Fibroblast of mammary gland (primary cell): ENCODE measurements around the gene HPCAL1.
A peak's percentile ranks its signal among the peaks of the same experiment; 100 is the strongest.

Source experiments
- DNase-seq: peaks from one replicate; pipeline ENCODE4 v3.0.0-alpha.2; 2010; ENCODE audit warnings: low read depth
- H3K4me3 ChIP-seq: 2 replicates; pipeline ENCODE4 v1.5.1; 2011; ENCODE audit warnings: low read depth, mild to moderate bottlenecking, low read length, moderate library complexity; ENCODE audit not compliant: control insufficient read depth
- TF ChIP-seq, protein P1 (sequence below): conservative IDR thresholded peaks from 2 replicates; pipeline ENCODE4 v1.5.1; 2011; ENCODE audit warnings: low read depth, low read length, inconsistent platforms; ENCODE audit not compliant: control insufficient read depth, insufficient read depth

Gene HPCAL1

GRCh38 chr2:10422732-10423399 is 120.2 kb downstream of the HPCAL1 start:
- TF ChIP-seq, protein P1, sequence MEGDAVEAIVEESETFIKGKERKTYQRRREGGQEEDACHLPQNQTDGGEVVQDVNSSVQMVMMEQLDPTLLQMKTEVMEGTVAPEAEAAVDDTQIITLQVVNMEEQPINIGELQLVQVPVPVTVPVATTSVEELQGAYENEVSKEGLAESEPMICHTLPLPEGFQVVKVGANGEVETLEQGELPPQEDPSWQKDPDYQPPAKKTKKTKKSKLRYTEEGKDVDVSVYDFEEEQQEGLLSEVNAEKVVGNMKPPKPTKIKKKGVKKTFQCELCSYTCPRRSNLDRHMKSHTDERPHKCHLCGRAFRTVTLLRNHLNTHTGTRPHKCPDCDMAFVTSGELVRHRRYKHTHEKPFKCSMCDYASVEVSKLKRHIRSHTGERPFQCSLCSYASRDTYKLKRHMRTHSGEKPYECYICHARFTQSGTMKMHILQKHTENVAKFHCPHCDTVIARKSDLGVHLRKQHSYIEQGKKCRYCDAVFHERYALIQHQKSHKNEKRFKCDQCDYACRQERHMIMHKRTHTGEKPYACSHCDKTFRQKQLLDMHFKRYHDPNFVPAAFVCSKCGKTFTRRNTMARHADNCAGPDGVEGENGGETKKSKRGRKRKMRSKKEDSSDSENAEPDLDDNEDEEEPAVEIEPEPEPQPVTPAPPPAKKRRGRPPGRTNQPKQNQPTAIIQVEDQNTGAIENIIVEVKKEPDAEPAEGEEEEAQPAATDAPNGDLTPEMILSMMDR: no peak
- no peak overlapping the region for H3K4me3 ChIP-seq
- DNase-seq: no peak

DNA sequence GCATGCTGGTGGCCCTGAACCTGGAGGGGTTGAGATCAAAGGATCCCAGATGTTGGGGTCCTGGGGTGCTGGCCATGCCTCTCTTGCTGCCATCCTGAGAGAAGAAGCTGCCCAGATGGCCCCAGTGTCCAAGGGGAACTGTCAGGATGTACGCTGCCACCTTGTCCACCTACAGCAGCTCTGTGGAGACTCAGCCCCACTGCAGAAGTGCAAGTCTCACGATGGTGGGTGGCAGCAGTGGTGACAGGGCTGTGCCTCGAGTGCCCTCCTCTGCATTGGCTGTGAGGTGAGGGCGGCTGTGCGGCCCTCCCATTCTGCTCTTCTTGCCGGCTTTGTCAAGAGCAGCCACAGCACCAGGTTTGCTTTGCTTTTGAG is 120.7 kb downstream of the HPCAL1 start:
- TF ChIP-seq, protein P1: no peak
- no peak overlapping the region for H3K4me3 ChIP-seq
- DNase-seq: no peak

GRCh38 chr2:10424051-10424450 is 121.3 kb downstream of the HPCAL1 start:
- DNase-seq: peak; percentile 60
- TF ChIP-seq, protein P1: no peak

GRCh38 chr2:10424916-10425505 is 122.3 kb downstream of the HPCAL1 start:
- TF ChIP-seq, protein P1: no peak
- H3K4me3 ChIP-seq: no peak overlapping the region
- DNase-seq: no peak

More at GRCh38 chr2:10424051-10424450, 121.3 kb downstream of the HPCAL1 start:
- no peak overlapping the region for H3K4me3 ChIP-seq

GRCh38 chr2:10425699-10426098 is 123.0 kb downstream of the HPCAL1 start:
- TF ChIP-seq, protein P1: no peak
- DNase-seq: no peak
- H3K4me3 ChIP-seq: no peak overlapping the region

DNA sequence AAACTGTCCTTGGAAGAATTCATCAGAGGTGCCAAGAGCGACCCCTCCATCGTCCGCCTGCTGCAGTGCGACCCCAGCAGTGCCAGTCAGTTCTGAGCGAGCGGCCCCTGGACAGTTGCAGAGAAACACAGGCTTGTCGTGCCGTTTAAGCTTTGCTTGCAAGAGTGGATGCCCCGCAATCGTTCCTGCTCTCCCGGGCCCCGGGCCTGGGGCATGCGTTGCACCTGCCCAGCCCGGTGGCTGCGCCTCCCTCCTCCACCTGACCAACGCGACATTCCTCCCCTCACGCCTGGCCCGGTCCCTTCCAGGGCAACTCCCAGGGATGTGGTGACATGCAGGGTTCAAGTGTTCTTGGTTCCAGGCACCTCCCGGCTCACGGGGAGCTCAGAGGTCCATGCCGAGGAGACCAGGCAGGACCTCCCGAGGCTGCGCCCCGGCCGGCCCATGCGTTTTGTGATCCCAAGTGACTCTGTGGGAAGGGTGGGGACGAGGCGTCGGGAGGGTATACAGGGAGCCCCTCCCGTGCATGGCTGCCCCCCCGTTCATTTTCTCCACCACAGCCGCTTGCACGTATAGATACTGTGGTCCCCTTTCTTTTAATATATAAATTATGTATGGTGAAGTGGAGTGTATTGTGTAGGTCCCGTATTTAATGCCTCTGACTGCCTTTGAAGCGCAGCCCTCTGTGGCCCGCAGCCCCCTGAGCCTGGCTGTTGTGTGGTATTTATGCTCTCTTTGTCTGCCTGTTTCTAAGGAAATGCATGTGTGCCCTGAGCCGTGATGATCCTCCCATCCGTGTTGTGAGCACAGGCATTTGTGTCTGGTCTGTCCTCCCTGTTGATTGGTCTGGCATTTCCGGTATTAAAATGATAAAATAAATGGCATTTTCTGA is 124.3 kb downstream of the HPCAL1 start:
- no peak overlapping the region for H3K4me3 ChIP-seq
- DNase-seq: no peak
- TF ChIP-seq, protein P1: no peak
